RWPE1 (cell line): ENCODE data around the gene IL7R.

Experiments used
- CTCF ChIA-PET: fragments of 350-600 bp; sonication (Branson Sonifier 250); formaldehyde crosslinking; extraction: SDS; loops from one replicate; lab custom pipeline; 2021; lab: Yijun Ruan, JAX
- POLR2A ChIA-PET: fragments of 400-600 bp; formaldehyde crosslinking; extraction: SDS; loops from one replicate; lab custom pipeline; 2020; ENCODE audit warnings: antibody characterized with exemption; ENCODE audit not compliant: low non-redundant PET; lab: Yijun Ruan, JAX
- DNase-seq: peaks from one replicate; pipeline ENCODE4 v3.0.0; 2012; ENCODE audit warnings: low spot score
- H3K27ac ChIP-seq: fragments of 450-650 bp; 2 replicates; pipeline ENCODE4 v1.5.1; 2017
- TF ChIP-seq, protein P1 (sequence below): fragments of 450-650 bp; conservative IDR thresholded peaks from 2 replicates; pipeline ENCODE4 v1.5.1; 2017; ENCODE audit warnings: low read depth, mild to moderate bottlenecking

Gene IL7R

DNA sequence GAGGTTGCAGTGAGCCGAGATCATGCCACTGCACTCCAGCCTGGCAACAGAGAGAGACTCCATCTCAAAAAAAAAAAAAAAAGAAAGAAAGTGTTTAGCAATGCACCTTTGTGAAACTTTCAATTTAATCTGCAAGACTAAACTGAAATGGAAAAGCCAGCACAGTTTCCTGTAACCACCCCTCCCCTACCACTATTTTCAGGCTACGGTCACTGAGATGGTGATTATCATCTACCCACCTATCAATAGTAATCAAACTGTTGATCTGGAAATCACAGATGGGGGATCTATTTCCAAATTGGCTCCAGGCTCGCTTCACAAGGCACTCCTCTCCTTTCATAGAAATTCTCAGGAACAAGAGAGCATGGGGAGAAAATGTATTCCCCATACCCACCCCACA is 30.6 kb upstream of the IL7R start:
- ChIA-PET POLR2A (no interaction called here), CTCF (no interaction called here)
- H3K27ac ChIP-seq = no peak overlapping the region
- TF ChIP-seq, protein P1, sequence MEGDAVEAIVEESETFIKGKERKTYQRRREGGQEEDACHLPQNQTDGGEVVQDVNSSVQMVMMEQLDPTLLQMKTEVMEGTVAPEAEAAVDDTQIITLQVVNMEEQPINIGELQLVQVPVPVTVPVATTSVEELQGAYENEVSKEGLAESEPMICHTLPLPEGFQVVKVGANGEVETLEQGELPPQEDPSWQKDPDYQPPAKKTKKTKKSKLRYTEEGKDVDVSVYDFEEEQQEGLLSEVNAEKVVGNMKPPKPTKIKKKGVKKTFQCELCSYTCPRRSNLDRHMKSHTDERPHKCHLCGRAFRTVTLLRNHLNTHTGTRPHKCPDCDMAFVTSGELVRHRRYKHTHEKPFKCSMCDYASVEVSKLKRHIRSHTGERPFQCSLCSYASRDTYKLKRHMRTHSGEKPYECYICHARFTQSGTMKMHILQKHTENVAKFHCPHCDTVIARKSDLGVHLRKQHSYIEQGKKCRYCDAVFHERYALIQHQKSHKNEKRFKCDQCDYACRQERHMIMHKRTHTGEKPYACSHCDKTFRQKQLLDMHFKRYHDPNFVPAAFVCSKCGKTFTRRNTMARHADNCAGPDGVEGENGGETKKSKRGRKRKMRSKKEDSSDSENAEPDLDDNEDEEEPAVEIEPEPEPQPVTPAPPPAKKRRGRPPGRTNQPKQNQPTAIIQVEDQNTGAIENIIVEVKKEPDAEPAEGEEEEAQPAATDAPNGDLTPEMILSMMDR = no peak
- no peak for DNase-seq

DNA sequence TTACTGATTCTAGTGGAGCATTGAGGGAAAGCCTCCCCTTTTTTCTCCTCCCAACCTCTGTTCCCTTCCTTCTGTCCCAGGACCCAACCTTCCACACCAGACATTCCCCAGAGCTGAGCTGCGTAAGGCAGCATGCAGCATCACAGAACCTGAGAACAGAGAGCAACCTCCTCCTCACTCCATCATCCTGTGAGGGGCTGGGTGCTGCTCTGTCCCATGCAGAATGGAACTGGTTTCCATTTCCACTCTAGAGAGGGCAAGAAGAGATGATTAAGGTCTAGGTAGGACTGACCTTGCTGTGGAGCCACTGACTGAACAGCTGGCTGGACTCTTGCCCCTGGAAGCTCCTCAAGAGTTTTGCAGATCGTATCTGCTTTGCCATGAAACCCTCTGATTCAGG is 30.1 kb upstream of the IL7R start:
- H3K27ac ChIP-seq = no peak overlapping the region
- DNase-seq = no peak
- TF ChIP-seq, protein P1 = no peak
- POLR2A ChIA-PET = no interaction called here
- CTCF ChIA-PET = no interaction called here

DNA sequence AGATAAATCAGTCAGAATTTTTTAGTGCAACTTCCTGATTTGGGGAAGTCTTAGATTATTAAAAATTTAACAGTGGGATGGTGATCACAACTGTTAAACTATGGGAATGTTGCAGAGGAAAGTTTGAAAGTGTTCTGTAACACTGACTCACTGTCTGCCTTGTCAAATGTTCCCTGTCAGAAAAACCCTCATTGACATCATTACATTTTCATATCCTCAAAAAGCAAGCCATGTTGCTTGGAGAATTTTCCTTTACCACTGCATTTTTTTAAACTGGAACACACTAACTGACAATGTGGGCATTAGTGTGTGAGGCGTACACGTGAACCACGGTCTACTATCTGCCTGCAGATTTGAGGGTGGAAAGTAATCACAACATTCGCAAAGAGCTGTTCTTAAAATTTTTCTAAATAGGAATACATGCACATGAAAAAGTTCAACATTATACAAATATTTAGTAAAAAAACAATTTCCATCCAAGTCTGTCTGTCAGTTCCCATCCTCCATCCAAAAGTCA is 28.6 kb upstream of the IL7R start:
- CTCF ChIA-PET = interaction anchor here (0.6 to 0.7 kb wide), 2 partner anchors 60 to 832 kb away, joined by 3 to 6 read pairs; no protein-coding TSS in a partner anchor

DNA sequence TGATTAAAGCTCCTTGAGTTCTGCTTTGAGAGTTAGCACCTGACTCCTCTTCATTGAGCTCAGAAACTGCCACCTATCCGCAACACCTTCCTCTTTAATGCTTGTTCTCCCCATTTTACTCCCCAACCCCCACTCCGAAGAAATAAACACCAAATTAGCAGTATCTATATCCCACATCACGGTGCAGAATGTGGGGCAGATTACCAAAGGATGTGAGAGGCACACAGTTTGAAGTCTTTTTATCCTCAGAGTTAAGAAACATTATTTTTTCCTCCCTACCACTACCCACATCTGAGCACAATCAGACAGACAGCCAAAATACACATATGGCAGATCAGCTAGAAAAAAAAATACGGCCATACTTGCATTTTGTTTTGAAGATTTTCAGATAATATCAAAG is 26.1 kb upstream of the IL7R start:
- CTCF ChIA-PET = no interaction called here
- TF ChIP-seq, protein P1 = no peak
- POLR2A ChIA-PET = no interaction called here
- DNase-seq = no peak
- H3K27ac ChIP-seq = no peak overlapping the region

More for the DNA sequence above, 28.6 kb upstream of the IL7R start:
- TF ChIP-seq, protein P1 = no peak
- POLR2A ChIA-PET = no interaction called here
- DNase-seq = no peak
- no peak overlapping the region for H3K27ac ChIP-seq

DNA sequence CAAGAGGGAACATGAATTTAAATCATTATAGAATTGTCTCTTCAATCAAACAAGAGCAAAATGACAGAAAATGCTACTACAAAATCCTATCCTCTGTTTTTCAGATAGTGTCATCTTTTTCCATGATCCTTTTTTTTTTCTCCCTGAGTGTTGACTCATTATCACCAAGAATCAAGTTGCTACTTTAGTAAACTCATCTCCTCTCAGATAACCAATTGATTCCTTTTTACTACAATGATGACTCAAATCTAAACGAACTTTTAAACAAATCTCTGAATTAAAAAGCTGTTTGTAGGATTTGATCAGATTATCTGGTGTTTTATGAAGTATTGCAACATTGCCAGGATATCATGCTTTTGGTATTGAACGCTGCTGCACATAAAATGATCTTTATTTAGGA is 23.9 kb upstream of the IL7R start:
- TF ChIP-seq, protein P1 = no peak
- H3K27ac ChIP-seq = no peak overlapping the region
- DNase-seq = no peak
- ChIA-PET POLR2A (no interaction called here), CTCF (no interaction called here)

DNA sequence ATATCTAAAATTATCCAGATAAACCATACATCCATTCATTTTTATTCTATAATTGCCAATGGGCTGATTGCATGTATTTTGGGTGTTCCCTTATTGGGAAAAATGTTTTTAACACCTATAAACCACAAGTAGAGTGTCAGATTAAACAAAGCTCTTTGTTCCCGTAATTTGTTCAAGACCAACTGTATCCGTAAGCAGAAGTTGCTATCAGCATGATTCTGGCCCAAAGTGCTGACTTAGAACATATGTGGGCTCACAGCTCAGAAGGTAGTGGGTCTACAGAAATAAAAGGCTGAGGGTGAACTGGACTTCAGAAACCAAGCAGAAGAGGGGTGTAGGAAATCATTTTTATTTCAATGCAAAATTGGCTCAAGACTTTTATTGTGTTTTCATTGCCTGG is 23.5 kb upstream of the IL7R start:
- DNase-seq = no peak
- POLR2A ChIA-PET = no interaction called here
- TF ChIP-seq, protein P1 = no peak
- no peak overlapping the region for H3K27ac ChIP-seq
- CTCF ChIA-PET = no interaction called here
